HCT116 (cell line): ENCODE data around the gene SERINC4.

ENCODE experiments used
- ATF3 ChIP-seq: IDR thresholded peaks from 2 replicates; pipeline ENCODE4 v1.6.1; 2012
- CEBPB ChIP-seq: IDR thresholded peaks from 2 replicates; pipeline ENCODE4 v1.6.1; 2012; ENCODE audit warnings: low read depth
- CTCF ChIP-seq, 3 experiments: fragments of 200-600 bp in 1 of 3; sonication (generic) in 1 of 3; IDR thresholded peaks in 2 of 3; conservative IDR thresholded peaks in 1 of 3; 2 replicates each; pipeline ENCODE4 v1.5.1; 2012 to 2017; ENCODE audit warnings: low read depth in 2 of 3, low read length in 2 of 3, antibody characterized with exemption in 1 of 3, borderline replicate concordance in 1 of 3, control low read depth in 1 of 3, mild to moderate bottlenecking in 1 of 3, mixed read lengths in 1 of 3, mixed run types in 1 of 3, moderate library complexity in 1 of 3; ENCODE audit not compliant: insufficient read depth in 1 of 3
- POLR2A ChIP-seq: IDR thresholded peaks from 2 replicates; pipeline ENCODE4 v1.7.0; 2011; ENCODE audit warnings: borderline replicate concordance; ENCODE audit not compliant: insufficient read depth, insufficient read length; ENCODE audit errors: extremely low read depth
- RAD21 ChIP-seq: IDR thresholded peaks from 2 replicates; pipeline ENCODE4 v1.6.1; 2012; ENCODE audit warnings: low read depth, mild to moderate bottlenecking
- YY1 ChIP-seq: IDR thresholded peaks from 2 replicates; pipeline ENCODE4 v1.6.1; 2011; ENCODE audit warnings: low read length, low read depth, moderate library complexity, mild to moderate bottlenecking; ENCODE audit not compliant: insufficient replicate concordance; ENCODE audit errors: extremely low read depth

- no peak for TF ChIP-seq POLR2A
- TF ChIP-seq CEBPB, result no peak
- TF ChIP-seq YY1, result no peak
- TF ChIP-seq RAD21, result no peak
- no peak for TF ChIP-seq ATF3
- TF ChIP-seq CTCF (IDR thresholded peaks at IDR 0.05 in 2 of 3, conservative IDR thresholded peaks at IDR 0.05 in 1 of 3; ENCODE audit: borderline replicate concordance in 1 of 3, insufficient read depth in 1 of 3, low read depth in 2 of 3, low read length in 2 of 3), result no peak
Measured at GRCh38 chr15:43828061-43828657, 28.1 kb upstream of the SERINC4 start.
